Thoracic aorta (tissue), 2 donors: ENCODE data around the gene KRTAP1-4. TPM values are rescaled to one million over a fixed set of nuclear protein-coding genes. Genes with fewer than 3 reads are reported as not detected.

ENCODE experiments used
- ATAC-seq: fragments of 150-250 bp; one replicate; pipeline ENCODE4 v1.8.0; 2017; ENCODE audit warnings: low read depth; ENCODE audit not compliant: insufficient number of reproducible peaks, low FRiP score
- DNase-seq: peaks from one replicate; pipeline ENCODE4 v3.0.0-alpha.2; 2020; ENCODE audit warnings: low spot score
- H3K27ac ChIP-seq, 2 donors: fragments of 200-600 bp; sonication (generic); 1 replicate in 1 of 2; 2 replicates in 1 of 2; pipeline ENCODE4 v1.5.1; 2016; ENCODE audit warnings: mild to moderate bottlenecking in 2 of 2, moderate library complexity in 2 of 2
- H3K27me3 ChIP-seq: fragments of 200-600 bp; sonication (generic); replicated peaks from 2 replicates; pipeline ENCODE4 v1.6.0; 2016; ENCODE audit warnings: mild to moderate bottlenecking; ENCODE audit not compliant: insufficient read depth
- H3K36me3 ChIP-seq: fragments of 200-600 bp; sonication (generic); one replicate; pipeline ENCODE4 v1.5.1; 2016
- H3K4me1 ChIP-seq, 2 donors: fragments of 200-600 bp; sonication (generic); 1 replicate in 1 of 2; 2 replicates in 1 of 2; pipeline versions ENCODE4 v1.5.1 to v1.6.0; 2016; ENCODE audit warnings: low read depth in 2 of 2, mild to moderate bottlenecking in 1 of 2; ENCODE audit not compliant: control insufficient read depth in 1 of 2
- H3K4me3 ChIP-seq: fragments of 200-600 bp; sonication (generic); 2 replicates; pipeline ENCODE4 v1.5.1; 2016; ENCODE audit warnings: mild to moderate bottlenecking
- H3K9me3 ChIP-seq: fragments of 200-600 bp; sonication (generic); 2 replicates; pipeline ENCODE4 v1.5.1; 2016
- total RNA-seq, 2 donors: library from RNA; depleted of rRNA; stranded (reverse); fragments of >200 nt; gene quantifications; one replicate each; pipeline versions ENCODE4 v1.1.0 to v1.2.3, GENCODE V29; 2016
- TF ChIP-seq, protein P1 (sequence below): fragments of 200-600 bp; sonication (generic); IDR thresholded peaks from one replicate; pipeline ENCODE4 v1.5.1; 2019; ENCODE audit warnings: antibody characterized with exemption

The KRTAP1-4 gene
- total RNA-seq, 2 donors from 2014 or later, result not detected

DNA sequence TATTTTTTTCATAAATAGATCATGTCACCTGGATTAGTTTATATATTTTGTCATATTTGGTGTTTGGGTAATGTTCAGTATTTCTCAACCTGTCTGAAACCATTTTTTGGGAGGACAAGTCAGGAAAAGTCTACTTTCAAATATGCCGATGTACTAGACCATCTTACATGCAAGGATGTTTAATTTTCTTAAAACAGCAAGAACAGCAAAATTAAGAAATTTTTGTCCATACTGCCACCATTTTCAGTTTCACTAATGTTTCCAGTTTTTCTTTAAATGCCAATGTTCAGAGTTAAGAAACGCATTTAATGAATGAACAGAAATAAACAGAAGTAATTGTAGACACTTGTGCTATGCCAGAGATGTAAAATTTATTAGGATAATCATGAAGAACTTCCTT, 36.9 kb downstream of the KRTAP1-4 start:
- H3K27ac ChIP-seq, result no peak overlapping the region
- no peaks in the 10 kb centered on the region for H3K9me3 ChIP-seq
- H3K4me1 ChIP-seq, result no peaks in the 10 kb centered on the region
- H3K4me3 ChIP-seq, result no peak overlapping the region
- TF ChIP-seq, protein P1, sequence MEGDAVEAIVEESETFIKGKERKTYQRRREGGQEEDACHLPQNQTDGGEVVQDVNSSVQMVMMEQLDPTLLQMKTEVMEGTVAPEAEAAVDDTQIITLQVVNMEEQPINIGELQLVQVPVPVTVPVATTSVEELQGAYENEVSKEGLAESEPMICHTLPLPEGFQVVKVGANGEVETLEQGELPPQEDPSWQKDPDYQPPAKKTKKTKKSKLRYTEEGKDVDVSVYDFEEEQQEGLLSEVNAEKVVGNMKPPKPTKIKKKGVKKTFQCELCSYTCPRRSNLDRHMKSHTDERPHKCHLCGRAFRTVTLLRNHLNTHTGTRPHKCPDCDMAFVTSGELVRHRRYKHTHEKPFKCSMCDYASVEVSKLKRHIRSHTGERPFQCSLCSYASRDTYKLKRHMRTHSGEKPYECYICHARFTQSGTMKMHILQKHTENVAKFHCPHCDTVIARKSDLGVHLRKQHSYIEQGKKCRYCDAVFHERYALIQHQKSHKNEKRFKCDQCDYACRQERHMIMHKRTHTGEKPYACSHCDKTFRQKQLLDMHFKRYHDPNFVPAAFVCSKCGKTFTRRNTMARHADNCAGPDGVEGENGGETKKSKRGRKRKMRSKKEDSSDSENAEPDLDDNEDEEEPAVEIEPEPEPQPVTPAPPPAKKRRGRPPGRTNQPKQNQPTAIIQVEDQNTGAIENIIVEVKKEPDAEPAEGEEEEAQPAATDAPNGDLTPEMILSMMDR, result no peak
- H3K36me3 ChIP-seq, result no peaks in the 10 kb centered on the region
- H3K27me3 ChIP-seq, result no peaks in the 10 kb centered on the region
- no peak for DNase-seq
- ATAC-seq, result no peak

DNA sequence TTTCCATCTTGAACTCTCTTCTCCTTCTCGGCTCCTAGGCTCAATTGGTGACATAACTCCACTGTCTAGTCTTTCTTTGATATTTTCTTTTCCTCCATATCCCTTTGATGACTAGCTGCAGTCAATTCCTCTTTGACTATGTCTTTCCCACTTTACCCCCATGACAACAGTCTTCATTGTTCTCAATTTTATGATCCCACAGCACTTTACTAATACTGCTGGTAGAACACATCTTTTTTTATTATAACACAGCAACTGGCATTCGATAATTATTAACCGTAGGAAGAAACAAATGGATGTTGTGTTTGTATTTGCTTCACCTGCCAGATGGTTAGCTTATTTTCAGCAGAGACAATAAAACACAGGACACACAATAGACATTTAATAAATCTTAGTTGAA, 37.3 kb downstream of the KRTAP1-4 start:
- no peak overlapping the region for H3K27ac ChIP-seq
- no peak for ATAC-seq
- no peaks in the 10 kb centered on the region for H3K4me1 ChIP-seq
- no peak for DNase-seq
- H3K4me3 ChIP-seq, result no peak overlapping the region
- no peaks in the 10 kb centered on the region for H3K27me3 ChIP-seq
- TF ChIP-seq, protein P1, result no peak
- H3K9me3 ChIP-seq, result no peaks in the 10 kb centered on the region
- no peaks in the 10 kb centered on the region for H3K36me3 ChIP-seq

DNA sequence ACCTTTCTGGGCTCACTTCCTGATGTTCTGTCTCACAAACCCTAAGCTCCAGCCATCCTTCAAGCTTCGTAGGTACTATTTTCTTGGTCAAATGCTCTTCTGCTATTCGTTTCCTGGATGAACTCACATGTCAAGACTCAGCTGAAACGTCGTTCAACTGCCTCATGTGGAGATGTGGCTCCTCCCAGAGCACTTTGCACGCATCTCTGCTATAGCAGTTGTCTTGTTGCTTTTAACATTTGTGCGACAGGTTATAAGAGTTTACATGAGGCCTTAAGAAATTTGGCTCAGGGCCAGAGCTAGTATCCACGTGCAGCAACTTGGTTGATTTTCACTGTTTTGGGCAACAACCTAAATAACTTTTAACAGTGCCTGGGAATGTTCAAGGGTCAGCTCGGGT, 43.1 kb downstream of the KRTAP1-4 start:
- H3K27ac ChIP-seq, result no peak overlapping the region
- ATAC-seq (no peak), DNase-seq (no peak)
- H3K27me3 ChIP-seq, result no peaks in the 10 kb centered on the region
- no peaks in the 10 kb centered on the region for H3K36me3 ChIP-seq
- H3K4me3 ChIP-seq, result no peak overlapping the region
- no peaks in the 10 kb centered on the region for H3K9me3 ChIP-seq
- TF ChIP-seq, protein P1, result no peak
- H3K4me1 ChIP-seq, result no peaks in the 10 kb centered on the region

DNA sequence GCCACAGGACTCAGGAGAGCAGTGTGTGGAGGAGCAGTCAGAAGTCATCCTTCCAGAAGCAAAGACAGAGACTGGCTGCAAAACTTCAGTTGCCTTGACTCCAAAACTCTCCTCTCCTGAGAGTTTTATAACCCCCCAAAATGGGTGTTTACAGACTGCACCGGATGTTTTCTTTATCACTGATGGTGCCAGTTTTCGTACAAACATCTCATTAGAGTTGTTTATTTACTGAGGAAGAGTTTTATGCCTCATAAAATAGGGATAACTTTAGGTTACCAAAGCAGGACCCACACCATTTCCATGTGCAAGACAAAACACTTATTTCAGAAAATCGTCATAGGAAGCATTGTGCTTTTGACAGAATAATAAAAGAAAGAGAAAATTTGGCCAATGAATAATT, 45.8 kb downstream of the KRTAP1-4 start, which contains the start of gene KRT40:
TSS of gene KRT40 (minus strand) at position 101 of the 400 bp plus-strand sequence. CDS start at position 48, 53 bp downstream.
- Histone ChIP-seq H3K4me1 (peaks cover 0 to 3% of the 10 kb centered on the region in 2 donors), H3K9me3 (no peaks in the 10 kb centered on the region), H3K27ac (no peak within 1 kb of the TSS), H3K4me3 (no peak within 1 kb of the TSS), H3K36me3 (no peaks in the 10 kb centered on the region), H3K27me3 (no peaks in the 10 kb centered on the region)
- TF ChIP-seq, protein P1, result no peak
- ATAC-seq, result no peak
- no peak for DNase-seq

DNA sequence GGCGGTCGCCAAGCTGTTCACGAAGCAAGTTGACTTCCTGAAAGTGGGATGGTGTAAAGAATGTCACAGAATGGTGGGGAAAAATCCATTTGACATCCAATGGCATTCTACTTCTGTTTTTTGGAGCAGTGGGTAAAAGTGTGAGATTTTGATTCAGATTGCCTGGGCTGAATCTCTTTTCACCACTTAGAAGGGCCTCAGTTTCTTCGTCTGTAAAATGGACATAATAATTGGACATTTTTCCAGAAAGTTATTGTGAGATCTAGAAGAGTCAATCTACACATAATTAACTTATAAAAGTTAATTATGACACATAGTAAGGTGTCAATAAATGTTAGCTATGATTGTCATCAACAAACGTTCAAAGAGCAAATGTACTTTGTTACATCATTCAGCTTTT, 48.9 kb downstream of the KRTAP1-4 start:
- TF ChIP-seq, protein P1, result no peak
- Histone ChIP-seq H3K4me1 (peaks cover 0 to 3% of the 10 kb centered on the region in 2 donors), H3K27ac (no peak overlapping the region), H3K9me3 (no peaks in the 10 kb centered on the region), H3K36me3 (no peaks in the 10 kb centered on the region), H3K4me3 (no peak overlapping the region), H3K27me3 (no peaks in the 10 kb centered on the region)
- ATAC-seq, result no peak
- DNase-seq, result no peak
